Mesenchymal stem cell (in vitro differentiated cells and primary cell): Measurements from ENCODE around the gene HPCA.

ENCODE experiments used
- DNase-seq: peaks from one replicate; pipeline ENCODE4 v3.0.0-alpha.2; 2013
- H2AFZ ChIP-seq: one replicate; pipeline ENCODE4 v1.6.1; 2013; ENCODE audit warnings: low read depth, mild to moderate bottlenecking, control low read depth, inconsistent platforms, low read length, moderate library complexity
- H2AK5ac ChIP-seq: 2 replicates; pipeline ENCODE4 v1.6.1; 2013; ENCODE audit warnings: low read length, moderate library complexity, mild to moderate bottlenecking, inconsistent platforms; ENCODE audit not compliant: severe bottlenecking
- H2BK120ac ChIP-seq: one replicate; pipeline ENCODE4 v1.6.1; 2013; ENCODE audit warnings: low read depth, mild to moderate bottlenecking, inconsistent platforms, low read length, moderate library complexity
- H2BK12ac ChIP-seq, 2 experiments: one replicate each; pipeline ENCODE4 v1.6.1; 2013; ENCODE audit warnings: inconsistent platforms in 2 of 2, low read length in 2 of 2, mild to moderate bottlenecking in 2 of 2, moderate library complexity in 2 of 2, control low read depth in 1 of 2
- H2BK15ac ChIP-seq: one replicate; pipeline ENCODE4 v1.6.1; 2013; ENCODE audit warnings: mild to moderate bottlenecking, low read depth, inconsistent platforms; ENCODE audit not compliant: poor library complexity, severe bottlenecking
- H2BK5ac ChIP-seq: 2 replicates; pipeline ENCODE4 v1.6.1; 2013; ENCODE audit warnings: low read depth, mild to moderate bottlenecking, low read length, control low read depth, inconsistent platforms; ENCODE audit not compliant: poor library complexity, severe bottlenecking
- H3K14ac ChIP-seq, 2 experiments: one replicate each; pipeline ENCODE4 v1.6.1; 2013; ENCODE audit warnings: inconsistent platforms in 2 of 2, low read length in 2 of 2, control low read depth in 1 of 2, mild to moderate bottlenecking in 1 of 2, moderate library complexity in 1 of 2
- H3K18ac ChIP-seq, 2 experiments: one replicate each; pipeline ENCODE4 v1.6.1; 2013; ENCODE audit warnings: inconsistent platforms in 2 of 2, low read length in 2 of 2, control low read depth in 1 of 2, low read depth in 1 of 2, mild to moderate bottlenecking in 1 of 2
- H3K23ac ChIP-seq, 2 experiments: one replicate each; pipeline ENCODE4 v1.6.1; 2013; ENCODE audit warnings: inconsistent platforms in 2 of 2, low read length in 2 of 2, mild to moderate bottlenecking in 2 of 2, moderate library complexity in 2 of 2, control low read depth in 1 of 2
- H3K27ac ChIP-seq: 2 replicates; pipeline ENCODE4 v1.5.1; 2013; ENCODE audit warnings: mild to moderate bottlenecking, moderate library complexity, low read length, control low read depth, inconsistent platforms; ENCODE audit not compliant: poor library complexity, severe bottlenecking
- H3K27me3 ChIP-seq, 2 experiments: 2 replicates each; pipeline versions ENCODE4 v1.6.1 to v1.7.0; 2013; ENCODE audit warnings: low read length in 2 of 2, mild to moderate bottlenecking in 2 of 2, moderate library complexity in 2 of 2, control low read depth in 1 of 2, inconsistent platforms in 1 of 2; ENCODE audit not compliant: control insufficient read depth in 1 of 2, insufficient read depth in 1 of 2
- H3K36me3 ChIP-seq, 2 experiments: 2 replicates each; pipeline versions ENCODE4 v1.6.1 to v1.7.0; 2013; ENCODE audit warnings: low read length in 2 of 2, control low read depth in 1 of 2, inconsistent platforms in 1 of 2, low read depth in 1 of 2, mild to moderate bottlenecking in 1 of 2; ENCODE audit not compliant: insufficient read depth in 2 of 2, control insufficient read depth in 1 of 2
- H3K4ac ChIP-seq, 2 experiments: one replicate each; pipeline ENCODE4 v1.6.1; 2013; ENCODE audit warnings: inconsistent platforms in 2 of 2, low read length in 2 of 2, mild to moderate bottlenecking in 2 of 2, moderate library complexity in 2 of 2, control low read depth in 1 of 2, low read depth in 1 of 2
- H3K4me1 ChIP-seq: 2 replicates; pipeline ENCODE4 v1.6.1; 2013; ENCODE audit warnings: low read depth, low read length, control low read depth; ENCODE audit not compliant: control insufficient read depth, insufficient read depth
- H3K4me2 ChIP-seq: 2 replicates; pipeline ENCODE4 v1.6.1; 2013; ENCODE audit warnings: low read length, mild to moderate bottlenecking, inconsistent platforms; ENCODE audit not compliant: poor library complexity, severe bottlenecking
- H3K4me3 ChIP-seq, 2 experiments: 2 replicates each; pipeline versions ENCODE4 v1.5.1 to v1.7.0; 2013; ENCODE audit warnings: low read length in 2 of 2, mild to moderate bottlenecking in 2 of 2, control low read depth in 1 of 2, low read depth in 1 of 2; ENCODE audit not compliant: insufficient read depth in 1 of 2
- H3K79me1 ChIP-seq: replicated peaks from 2 replicates; pipeline ENCODE4 v1.6.1; 2013; ENCODE audit warnings: mild to moderate bottlenecking, control low read depth, low read length, inconsistent platforms; ENCODE audit not compliant: poor library complexity, severe bottlenecking
- H3K9ac ChIP-seq: 2 replicates; pipeline ENCODE4 v1.7.0; 2013; ENCODE audit warnings: mild to moderate bottlenecking, low read length, moderate library complexity
- H3K9me3 ChIP-seq: 2 replicates; pipeline ENCODE4 v1.7.0; 2013; ENCODE audit warnings: mild to moderate bottlenecking, low read length; ENCODE audit not compliant: control insufficient read depth
- H4K8ac ChIP-seq: one replicate; pipeline ENCODE4 v1.6.1; 2013; ENCODE audit warnings: inconsistent platforms, mild to moderate bottlenecking, low read length, moderate library complexity
- H4K91ac ChIP-seq: one replicate; pipeline ENCODE4 v1.6.1; 2013; ENCODE audit warnings: mild to moderate bottlenecking, low read length, inconsistent platforms
- WGBS: methylation state at CpG from one replicate; pipeline ENCODE4 v1.1.7; 2013; ENCODE audit warnings: mixed read lengths; 5-methylcytosine and 5-hydroxymethylcytosine counted together

HPCA gene

DNA sequence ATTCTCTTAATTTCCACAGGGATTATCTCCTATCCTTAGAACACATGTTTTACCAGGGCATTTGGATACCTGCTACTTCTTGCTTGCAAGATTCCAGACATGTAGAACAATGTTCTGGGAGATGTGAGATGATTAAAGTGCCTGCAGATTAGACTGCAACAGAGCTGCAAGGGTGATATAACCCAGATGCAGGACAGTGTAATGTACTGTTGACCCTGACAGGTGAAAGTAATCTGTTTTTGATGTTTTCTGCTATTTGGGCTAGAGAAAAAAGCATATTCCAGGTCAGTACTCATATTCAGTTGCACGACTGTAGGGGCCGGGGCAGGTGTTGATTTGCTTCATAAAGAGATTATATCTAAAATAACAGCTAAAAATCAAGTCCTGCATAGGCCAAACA lies 42.0 kb downstream of the HPCA start:
- Histone ChIP-seq H3K23ac (no peak overlapping the region), H3K36me3 (no peaks in the 10 kb centered on the region), H3K4ac (no peak overlapping the region), H2AFZ (no peak overlapping the region), H2BK120ac (no peak overlapping the region), H3K4me3 (no peak overlapping the region), H3K14ac (no peak overlapping the region), H3K9me3 (no peaks in the 10 kb centered on the region), H3K4me1 (peaks cover 12% of the 10 kb centered on the region), H3K18ac (no peak overlapping the region), H3K27ac (no peak overlapping the region), H2AK5ac (no peak overlapping the region), H4K8ac (no peak overlapping the region), H3K27me3 (peaks cover 0 to 16% of the 10 kb centered on the region in 2 experiments), H4K91ac (no peak overlapping the region), H2BK5ac (no peak overlapping the region), H2BK15ac (no peak overlapping the region), H3K4me2 (no peak overlapping the region), H2BK12ac (no peak overlapping the region), H3K9ac (no peak overlapping the region), H3K79me1 (no peaks in the 10 kb centered on the region)
- no peak for DNase-seq
- no CpG with 5 or more reads among the region's 2 CpGs for WGBS

DNA sequence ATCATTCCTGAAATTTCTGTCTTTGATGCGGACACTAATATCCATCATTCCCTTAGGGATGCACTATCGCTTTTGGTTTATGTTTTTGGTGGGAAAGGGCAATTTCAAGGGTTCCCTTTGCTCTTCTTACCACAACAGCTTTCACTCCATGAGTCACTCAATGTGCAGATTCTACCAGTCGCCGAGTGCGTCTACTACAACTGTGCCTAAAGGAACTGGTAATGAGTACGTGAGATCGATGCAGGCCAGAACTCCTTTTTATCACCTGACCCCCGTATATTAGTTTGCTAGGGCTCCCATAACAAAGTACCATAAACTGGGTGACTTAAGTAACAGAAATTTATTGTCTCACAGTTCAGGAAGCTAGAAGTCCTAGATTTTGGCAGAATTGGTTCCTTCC lies 42.4 kb downstream of the HPCA start:
- Histone ChIP-seq H3K79me1 (no peaks in the 10 kb centered on the region), H3K14ac (no peak overlapping the region), H3K36me3 (no peaks in the 10 kb centered on the region), H3K4me2 (no peak overlapping the region), H3K23ac (no peak overlapping the region), H2AFZ (no peak overlapping the region), H3K27me3 (peaks cover 0 to 15% of the 10 kb centered on the region in 2 experiments), H3K4me3 (no peak overlapping the region), H3K4ac (no peak overlapping the region), H2BK15ac (no peak overlapping the region), H2BK5ac (no peak overlapping the region), H2BK120ac (no peak overlapping the region), H3K9ac (no peak overlapping the region), H4K91ac (no peak overlapping the region), H2BK12ac (no peak overlapping the region), H3K9me3 (no peaks in the 10 kb centered on the region), H3K18ac (no peak overlapping the region), H3K27ac (no peak overlapping the region), H3K4me1 (peaks cover 12% of the 10 kb centered on the region), H4K8ac (no peak overlapping the region), H2AK5ac (no peak overlapping the region)
- whole genome bisulfite sequencing, result 90% methylated on average over 7 of the region's 8 CpGs
- no peak for DNase-seq

DNA sequence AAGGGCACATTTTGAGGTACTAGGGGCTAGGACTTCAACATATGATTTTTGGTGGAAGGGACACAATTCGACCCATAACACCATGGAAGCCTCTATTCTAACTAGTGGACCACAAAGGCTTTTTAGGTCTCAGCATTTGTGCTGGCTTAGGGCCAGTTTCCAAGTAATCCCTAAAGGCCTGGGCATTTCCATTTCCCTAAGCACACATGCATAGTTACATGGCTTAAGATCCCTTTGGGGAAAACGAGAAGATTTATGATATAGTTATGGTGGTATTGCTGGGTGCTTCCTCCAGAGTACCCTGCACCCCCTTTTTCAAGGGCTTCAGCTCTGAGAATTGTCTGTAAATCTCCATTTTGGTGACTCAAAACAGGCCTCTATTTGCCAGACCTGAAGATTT lies 43.1 kb downstream of the HPCA start:
- 58% methylated on average over 2 of the region's 2 CpGs for WGBS
- Histone ChIP-seq H2BK120ac (no peak overlapping the region), H2BK15ac (no peak overlapping the region)

DNA sequence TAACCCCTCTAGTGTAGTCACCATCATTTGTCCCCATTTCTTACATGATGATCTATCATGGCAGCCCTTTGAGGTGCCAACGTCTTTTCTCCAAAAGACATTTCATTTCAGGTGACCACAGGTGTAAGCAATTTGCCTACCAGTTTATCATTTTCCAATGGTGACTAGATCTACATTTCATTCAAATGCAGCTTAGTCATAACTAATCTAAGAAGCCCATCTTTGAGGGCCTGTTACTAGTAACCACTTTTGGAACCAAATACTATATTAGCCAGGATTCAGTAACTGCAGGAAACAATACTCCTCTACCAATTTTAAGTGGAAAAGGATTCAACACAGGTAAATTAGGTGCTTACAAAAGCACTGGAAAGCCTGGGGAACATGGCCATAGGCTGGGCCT lies 45.5 kb downstream of the HPCA start:
- Histone ChIP-seq H3K4ac (no peak overlapping the region), H3K36me3 (peaks cover 2 to 15% of the 10 kb centered on the region in 2 experiments), H2AFZ (no peak overlapping the region), H3K23ac (no peak overlapping the region), H2BK15ac (no peak overlapping the region), H3K18ac (no peak overlapping the region), H3K27ac (no peak overlapping the region), H3K4me1 (peaks cover 1% of the 10 kb centered on the region), H3K27me3 (no peaks in the 10 kb centered on the region), H3K9ac (no peak overlapping the region), H2AK5ac (no peak overlapping the region), H2BK120ac (no peak overlapping the region), H3K4me2 (no peak overlapping the region), H4K91ac (no peak overlapping the region), H3K9me3 (no peaks in the 10 kb centered on the region), H2BK12ac (no peak overlapping the region), H3K4me3 (no peak overlapping the region), H2BK5ac (no peak overlapping the region), H3K14ac (no peak overlapping the region), H3K79me1 (no peaks in the 10 kb centered on the region), H4K8ac (no peak overlapping the region)
- no peak for DNase-seq
- 76% methylated on average over 1 of the region's 1 CpG for WGBS

More for the DNA sequence above, 43.1 kb downstream of the HPCA start:
- Histone ChIP-seq H3K27ac (no peak overlapping the region), H3K79me1 (no peaks in the 10 kb centered on the region), H2BK12ac (no peak overlapping the region), H3K27me3 (peaks cover 0 to 8% of the 10 kb centered on the region in 2 experiments), H2AK5ac (no peak overlapping the region), H3K4me1 (peaks cover 12% of the 10 kb centered on the region), H4K8ac (no peak overlapping the region), H3K4me2 (no peak overlapping the region), H3K36me3 (no peaks in the 10 kb centered on the region), H3K9me3 (no peaks in the 10 kb centered on the region), H3K18ac (no peak overlapping the region), H3K14ac (no peak overlapping the region), H3K23ac (no peak overlapping the region), H3K4me3 (no peak overlapping the region), H2AFZ (no peak overlapping the region), H2BK5ac (no peak overlapping the region), H4K91ac (no peak overlapping the region), H3K9ac (no peak overlapping the region), H3K4ac (no peak overlapping the region)
- no peak for DNase-seq
